H1 (cell line): ENCODE measurements around the gene ARID4B. TPM values are rescaled to one million over a fixed set of nuclear protein-coding genes. Genes with fewer than 3 reads are reported as not detected.

Experiments used
- CTCF ChIA-PET: fragments of 300-600 bp; sonication (Branson Sonifier 250); formaldehyde crosslinking; loops from one replicate; lab custom pipeline; 2021; ENCODE audit not compliant: partially characterized antibody; lab: Charles Lee
- POLR2A ChIA-PET: fragments of 300-600 bp; sonication (Branson Sonifier 250); formaldehyde crosslinking; loops from one replicate; lab custom pipeline; 2021; ENCODE audit warnings: inconsistent platforms; ENCODE audit not compliant: partially characterized antibody; lab: Charles Lee
- DNase-seq, 2 experiments: peaks; one replicate each; pipeline versions ENCODE4 v3.0.0 to v3.0.0-alpha.2; 2010 to 2022; ENCODE audit warnings: low spot score in 2 of 2, low read depth in 1 of 2, mixed read lengths in 1 of 2
- FAIRE-seq: peaks from 2 replicates; lab custom pipeline; 2011; peaks lifted over from hg19 to GRCh38; lab: Jason Lieb, UNC
- H2AFZ ChIP-seq: 2 replicates; pipeline ENCODE4 v1.8.1; 2012; ENCODE audit warnings: low read length, inconsistent platforms
- H2AK5ac ChIP-seq: 2 replicates; pipeline ENCODE4 v1.6.1; 2013; ENCODE audit warnings: low read depth, low read length
- H2BK120ac ChIP-seq: replicated peaks from 2 replicates; pipeline ENCODE3; 2013; ENCODE audit warnings: low read depth, low read length, inconsistent platforms
- H2BK12ac ChIP-seq: 2 replicates; pipeline ENCODE4 v1.6.1; 2013; ENCODE audit warnings: low read depth, low read length
- H2BK15ac ChIP-seq: 2 replicates; pipeline ENCODE4 v1.6.1; 2013; ENCODE audit warnings: low read length
- H2BK20ac ChIP-seq: 2 replicates; pipeline ENCODE4 v1.6.1; 2013; ENCODE audit warnings: low read length
- H2BK5ac ChIP-seq: 2 replicates; pipeline ENCODE4 v1.6.1; 2013; ENCODE audit warnings: low read depth, low read length
- H3K14ac ChIP-seq: 2 replicates; pipeline ENCODE4 v1.6.1; 2013; ENCODE audit warnings: inconsistent platforms; ENCODE audit not compliant: insufficient read length
- H3K18ac ChIP-seq: 2 replicates; pipeline ENCODE4 v1.6.1; 2013; ENCODE audit warnings: low read length; ENCODE audit errors: extremely low read depth
- H3K23ac ChIP-seq: 2 replicates; pipeline ENCODE4 v1.6.1; 2013; ENCODE audit warnings: inconsistent platforms; ENCODE audit not compliant: insufficient read length
- H3K23me2 ChIP-seq: 2 replicates; pipeline ENCODE4 v1.6.1; 2013; ENCODE audit warnings: low read depth, low read length
- H3K27ac ChIP-seq: 2 replicates; pipeline ENCODE4 v1.6.1; 2011; ENCODE audit warnings: low read depth, low read length, inconsistent platforms
- H3K27me3 ChIP-seq, 4 experiments: replicated peaks in 1 of 4; 1 replicate in 1 of 4; 2 replicates in 3 of 4; pipeline versions ENCODE4 v1.6.1 to v1.8.1; 2011 to 2013; ENCODE audit warnings: low read length in 3 of 4, mild to moderate bottlenecking in 3 of 4, inconsistent platforms in 2 of 4, mixed read lengths in 2 of 4, moderate library complexity in 1 of 4; ENCODE audit not compliant: control insufficient read depth in 3 of 4, insufficient read depth in 3 of 4; ENCODE audit errors: extremely low read depth in 1 of 4
- H3K36me3 ChIP-seq, 4 experiments: 2 replicates each; pipeline versions ENCODE4 v1.6.1 to v1.8.1; 2011 to 2013; ENCODE audit warnings: mild to moderate bottlenecking in 4 of 4, low read length in 3 of 4, moderate library complexity in 2 of 4, control low read depth in 1 of 4, inconsistent platforms in 1 of 4; ENCODE audit not compliant: insufficient read depth in 4 of 4, control insufficient read depth in 2 of 4
- H3K4ac ChIP-seq: replicated peaks from 2 replicates; pipeline ENCODE3; 2013; ENCODE audit warnings: low read length, low read depth, mixed read lengths, inconsistent platforms; ENCODE audit not compliant: insufficient read length
- H3K4me1 ChIP-seq, 4 experiments: replicated peaks in 1 of 4; 1 replicate in 1 of 4; 2 replicates in 3 of 4; pipeline versions ENCODE4 v1.6.1 to v1.8.1; 2011 to 2013; ENCODE audit warnings: low read length in 3 of 4, inconsistent platforms in 2 of 4, mixed read lengths in 1 of 4; ENCODE audit not compliant: insufficient read depth in 4 of 4, control insufficient read depth in 3 of 4
- H3K4me2 ChIP-seq, 2 experiments: 2 replicates each; pipeline versions ENCODE4 v1.6.1 to v1.8.1; 2011 to 2013; ENCODE audit warnings: low read depth in 2 of 2, low read length in 2 of 2, control low read depth in 1 of 2, inconsistent platforms in 1 of 2, mild to moderate bottlenecking in 1 of 2; ENCODE audit not compliant: insufficient read depth in 1 of 2
- H3K4me3 ChIP-seq, 4 experiments: fragments of 200-600, 300-600 bp in 1 of 4; sonication (generic), shearing (Covaris generic), sonication (Bioruptor Twin) in 1 of 4; 2 replicates each; pipeline versions ENCODE4 v1.5.1 to v1.8.1; 2011 to 2016; ENCODE audit warnings: low read length in 4 of 4, low read depth in 3 of 4, control low read depth in 2 of 4, inconsistent platforms in 2 of 4, mild to moderate bottlenecking in 2 of 4, mixed read lengths in 1 of 4, moderate library complexity in 1 of 4; ENCODE audit not compliant: insufficient read depth in 2 of 4; ENCODE audit errors: extremely low read depth in 1 of 4
- H3K56ac ChIP-seq: replicated peaks from 2 replicates; pipeline ENCODE3; 2013; ENCODE audit warnings: low read depth, mild to moderate bottlenecking, mixed read lengths, low read length, inconsistent platforms; ENCODE audit not compliant: insufficient read length
- H3K79me1 ChIP-seq: 2 replicates; pipeline ENCODE4 v1.6.1; 2013; ENCODE audit warnings: low read depth, low read length, control low read depth
- H3K79me2 ChIP-seq, 2 experiments: 2 replicates each; pipeline versions ENCODE4 v1.6.1 to v1.8.1; 2012 to 2013; ENCODE audit warnings: low read length in 2 of 2, mild to moderate bottlenecking in 2 of 2, inconsistent platforms in 1 of 2; ENCODE audit not compliant: insufficient read depth in 2 of 2, control insufficient read depth in 1 of 2
- H3K9ac ChIP-seq, 4 experiments: replicated peaks in 1 of 4; 1 replicate in 1 of 4; 2 replicates in 3 of 4; pipeline versions ENCODE4 v1.6.1 to v1.8.1; 2011 to 2013; ENCODE audit warnings: low read depth in 3 of 4, low read length in 3 of 4, control low read depth in 2 of 4, mild to moderate bottlenecking in 2 of 4, moderate library complexity in 2 of 4, inconsistent platforms in 1 of 4; ENCODE audit errors: extremely low read depth in 1 of 4
- H3K9me3 ChIP-seq, 2 experiments: 2 replicates each; pipeline versions ENCODE4 v1.6.1 to v1.8.1; 2012 to 2013; ENCODE audit warnings: mild to moderate bottlenecking in 2 of 2, moderate library complexity in 2 of 2, control low read depth in 1 of 2, inconsistent platforms in 1 of 2, low read depth in 1 of 2, low read length in 1 of 2, mixed read lengths in 1 of 2; ENCODE audit not compliant: insufficient read depth in 2 of 2
- H4K20me1 ChIP-seq, 2 experiments: replicated peaks in 1 of 2; 2 replicates each; pipeline versions ENCODE3 to v1.8.1; 2011 to 2013; ENCODE audit warnings: inconsistent platforms in 2 of 2, low read length in 2 of 2, mild to moderate bottlenecking in 1 of 2; ENCODE audit not compliant: insufficient read depth in 2 of 2, control insufficient read depth in 1 of 2
- H4K5ac ChIP-seq: 2 replicates; pipeline ENCODE4 v1.6.1; 2013; ENCODE audit warnings: low read length, low read depth, mixed read lengths, inconsistent platforms; ENCODE audit not compliant: insufficient read length
- H4K8ac ChIP-seq: 2 replicates; pipeline ENCODE4 v1.8.0; 2013; ENCODE audit warnings: mild to moderate bottlenecking, moderate library complexity, low read length, inconsistent platforms; ENCODE audit not compliant: insufficient read depth; ENCODE audit errors: extremely low read depth
- H4K91ac ChIP-seq: replicated peaks from 2 replicates; pipeline ENCODE3; 2013; ENCODE audit warnings: low read length, mixed read lengths, inconsistent platforms; ENCODE audit not compliant: insufficient read length
- CBX5 ChIP-seq: fragments of 300-800, 300-1000 bp; sonication (generic); IDR thresholded peaks from 2 replicates; pipeline ENCODE4 v1.7.1; 2016; ENCODE audit warnings: antibody characterized with exemption, low read length, low read depth
- HDAC2 ChIP-seq, 2 experiments: fragments of 300-600 bp in 1 of 2; sonication (generic) in 1 of 2; IDR thresholded peaks; 2 replicates each; pipeline ENCODE4 v1.6.1; 2011 to 2012; ENCODE audit warnings: low read depth in 2 of 2, low read length in 2 of 2, mild to moderate bottlenecking in 2 of 2, moderate library complexity in 2 of 2, borderline replicate concordance in 1 of 2, inconsistent platforms in 1 of 2
- RBBP5 ChIP-seq: IDR thresholded peaks from 2 replicates; pipeline ENCODE4 v1.7.1; 2012; ENCODE audit warnings: low read depth, mild to moderate bottlenecking, inconsistent platforms, low read length, moderate library complexity, borderline replicate concordance
- SIRT6 ChIP-seq: IDR thresholded peaks from one replicate; pipeline ENCODE4 v1.7.1; 2012; ENCODE audit warnings: low read length, inconsistent platforms
- SP1 ChIP-seq: IDR thresholded peaks from 2 replicates; pipeline ENCODE4 v1.6.1; 2011; ENCODE audit warnings: low read depth, low read length
- TCF12 ChIP-seq: IDR thresholded peaks from 2 replicates; pipeline ENCODE4 v1.6.1; 2011; ENCODE audit warnings: low read depth, mild to moderate bottlenecking, low read length
- YY1 ChIP-seq: IDR thresholded peaks from 2 replicates; pipeline ENCODE4 v1.6.1; 2011; ENCODE audit warnings: low read depth, mild to moderate bottlenecking, low read length
- WGBS, 2 experiments: shearing (Covaris generic) in 1 of 2; methylation state at CpG; one replicate each; pipeline versions ENCODE4 v1.1.6 to v1.1.7; 2013 to 2015; ENCODE audit warnings: low lambda C conversion rate in 2 of 2, mixed read lengths in 2 of 2, inconsistent platforms in 1 of 2, low coverage in 1 of 2, missing lambda C conversion rate in 1 of 2; ENCODE audit not compliant: insufficient replicate concordance in 2 of 2, insufficient coverage in 1 of 2, insufficient read length in 1 of 2; ENCODE audit errors: extremely low coverage in 1 of 2, missing lambda C conversion rate in 1 of 2; 5-methylcytosine and 5-hydroxymethylcytosine counted together
- polyA plus RNA-seq, 7 experiments: library from polyadenylated mRNA; depleted of rRNA in 3 of 7; stranded (reverse) in 5 of 7; unstranded in 2 of 7; fragments of >200 nt in 5 of 7; fragments of 200-250 nt in 2 of 7; gene quantifications; 1 replicate in 5 of 7; 2 replicates in 1 of 7; 4 replicates in 1 of 7; pipeline versions ENCODE4 v1.2.1 to v1.2.3, GENCODE V29; 2011 to 2013; ENCODE audit warnings: missing spikeins in 2 of 7, mixed read lengths in 2 of 7
- total RNA-seq: library from RNA; stranded (reverse); fragmentation: NEBNext Ultra II Directional; extraction: Animal tissue kit (Norgen Biotek cat#: 25700); gene quantifications from 2 replicates; pipeline ENCODE4 v1.2.1, GENCODE V29; 2021

Gene ARID4B
- total and polyA plus RNA-seq, 2 of the 8 experiments (the other 6 are each of a cell fraction or from before 2014, with no cell fraction given), result 5.1 to 28.8 TPM

DNA sequence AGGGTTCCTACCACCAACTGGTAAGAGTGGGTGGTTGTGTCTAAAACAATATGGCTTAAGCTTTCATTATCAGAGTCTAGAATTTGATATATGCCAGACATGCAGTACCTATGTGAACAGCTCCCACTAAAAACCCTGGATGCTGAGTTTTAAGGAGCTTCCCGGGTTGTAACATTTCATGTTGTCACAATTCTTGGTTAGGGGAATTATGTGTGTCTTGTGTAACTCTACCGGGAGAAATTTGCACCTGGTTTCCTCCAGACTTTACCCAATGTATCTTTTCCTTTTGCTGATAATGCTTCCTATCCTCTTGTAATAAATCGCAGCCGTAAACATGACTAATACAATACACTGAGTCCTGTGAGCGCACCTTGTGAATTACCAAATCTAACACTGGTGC is 48.3 kb downstream of the ARID4B start:
- H2BK12ac ChIP-seq, result no peak overlapping the region
- no peak overlapping the region for H2BK20ac ChIP-seq
- TF ChIP-seq HDAC2 (IDR thresholded peaks at IDR 0.05; ENCODE audit: borderline replicate concordance in 1 of 2, low read depth in 2 of 2, low read length in 2 of 2), result no peak
- no peak for TF ChIP-seq YY1
- no peak for TF ChIP-seq RBBP5
- no peak for TF ChIP-seq CBX5
- TF ChIP-seq TCF12, result no peak
- TF ChIP-seq SIRT6, result no peak
- no peak for TF ChIP-seq SP1
- H2AK5ac ChIP-seq, result no peak overlapping the region
- H2BK5ac ChIP-seq, result no peak overlapping the region
- ChIA-PET CTCF (interaction anchor here (0.8 to 1.3 kb wide), 2 partner anchors 78 to 137 kb away, joined by 3 to 4 read pairs; no protein-coding TSS in a partner anchor), POLR2A (interaction anchor here (1.3 kb wide), 1 partner anchor 49 kb away, joined by 8 read pairs; the partner anchor contains the start of genes ARID4B and GGPS1)
- WGBS, 2 experiments, result 94% methylated on average over 5 of the region's 5 CpGs; no CpG with 5 or more reads in 1 of the 2 experiments
- no peak overlapping the region for H4K5ac ChIP-seq
- H3K79me2 ChIP-seq, result peaks cover 6 to 97% of the 10 kb centered on the region in 2 experiments; a peak in 3 of 4 replicates
- H4K20me1 ChIP-seq, result peaks cover 18 to 19% of the 10 kb centered on the region in 2 experiments
- no peak overlapping the region for H2AFZ ChIP-seq
- H3K4me1 ChIP-seq, result peaks cover 0 to 17% (median 5%) of the 10 kb centered on the region in 4 experiments; a peak in 5 of 7 replicates
- H3K9me3 ChIP-seq, result no peaks in the 10 kb centered on the region
- H4K8ac ChIP-seq, result no peak overlapping the region
- peak overlapping the region; percentile 11 to 28; a peak in 3 of 4 replicates for H3K4me2 ChIP-seq
- H2BK120ac ChIP-seq, result no peak overlapping the region
- no peaks in the 10 kb centered on the region for H3K23me2 ChIP-seq
- no peak overlapping the region for H3K56ac ChIP-seq
- no peak overlapping the region for H3K23ac ChIP-seq
- H3K79me1 ChIP-seq, result peaks cover 6% of the 10 kb centered on the region
- H3K36me3 ChIP-seq, result no peaks in the 10 kb centered on the region
- H3K27me3 ChIP-seq, result no peaks in the 10 kb centered on the region
- H4K91ac ChIP-seq, result no peak overlapping the region
- no peak overlapping the region for H3K9ac ChIP-seq
- no peak overlapping the region for H3K27ac ChIP-seq
- H3K14ac ChIP-seq, result no peak overlapping the region
- DNase-seq (no peak), FAIRE-seq (no peak)
- no peak overlapping the region for H3K18ac ChIP-seq
- no peak overlapping the region for H3K4me3 ChIP-seq
- no peak overlapping the region for H2BK15ac ChIP-seq
- no peak overlapping the region for H3K4ac ChIP-seq
